HG02759 (cell line): ENCODE measurements around the gene PPP2R2C.

Source experiments
- ATAC-seq: cut with Tn5 transposase; IDR thresholded peaks from one replicate; pipeline ENCODE4 v1.9.1; 2021; ENCODE audit warnings: mild to moderate bottlenecking, moderate library complexity; ENCODE audit not compliant: unreplicated experiment

The PPP2R2C gene

DNA sequence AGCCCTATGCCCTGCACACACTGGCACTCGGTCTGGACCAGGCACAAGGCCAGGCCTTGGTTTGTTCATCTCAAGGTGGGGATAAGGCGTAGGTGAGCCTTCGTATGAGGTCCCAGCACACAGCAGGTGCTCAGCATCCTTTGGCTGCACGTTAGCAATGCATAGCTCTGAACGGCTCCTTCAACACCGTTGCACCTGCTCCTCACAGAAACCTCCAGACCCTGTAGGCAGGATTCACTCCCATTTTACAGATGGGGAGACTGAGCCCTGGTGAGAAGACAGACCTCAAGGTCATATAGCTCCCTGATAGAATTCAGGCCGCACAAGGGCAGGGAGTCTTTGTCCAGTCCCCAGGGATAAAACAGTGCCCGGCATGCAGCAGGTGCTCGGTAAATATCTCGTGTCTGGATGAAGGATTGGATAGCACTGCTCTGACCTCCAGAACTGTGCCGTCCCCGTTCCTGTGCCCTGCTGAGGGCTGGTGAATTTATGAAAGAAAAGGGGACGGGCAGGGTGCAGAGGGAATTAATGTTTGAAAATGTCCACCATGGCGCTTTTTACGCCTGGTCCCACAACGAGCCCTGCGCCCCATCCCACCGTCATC is 2.4 kb downstream of the PPP2R2C start:
- no peak for ATAC-seq

DNA sequence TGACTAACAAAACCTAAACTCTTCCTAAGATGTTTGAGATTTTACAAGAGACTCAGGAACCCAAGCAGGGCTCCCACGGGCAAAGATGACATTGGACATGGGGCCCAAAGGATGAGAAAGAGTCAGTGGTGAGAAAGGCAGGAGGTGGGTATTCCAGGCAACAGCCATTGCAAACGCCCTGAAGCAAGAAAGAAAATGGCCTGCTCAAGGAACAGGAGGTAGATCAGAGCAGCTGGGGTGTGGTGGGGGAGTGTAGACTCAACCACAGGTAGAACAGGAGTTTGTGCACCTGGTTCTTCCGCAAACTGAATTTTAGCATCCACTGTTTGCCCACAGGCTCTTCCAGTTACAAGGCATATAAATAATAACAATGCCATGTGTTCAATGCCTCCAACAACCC is 3.3 kb downstream of the PPP2R2C start:
- no peak for ATAC-seq

DNA sequence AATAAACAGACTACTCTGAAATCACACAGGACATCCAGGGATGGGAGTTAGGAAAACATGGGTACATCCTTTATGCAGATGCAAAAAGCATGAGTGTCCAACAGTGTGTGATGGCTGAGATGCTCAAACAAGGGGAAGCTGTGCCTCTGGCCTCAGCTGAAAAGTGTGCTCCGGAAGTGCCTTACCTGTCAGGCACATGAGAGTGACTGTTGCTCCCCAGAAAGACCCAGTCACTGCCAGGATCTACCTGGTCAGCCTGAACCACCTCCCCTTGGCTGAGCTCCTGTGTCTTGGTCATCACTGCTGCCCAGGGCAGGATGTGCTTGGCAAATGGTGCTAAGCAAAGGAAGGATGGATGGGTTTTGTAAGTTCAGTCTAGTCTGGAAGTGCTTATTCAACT is 4.0 kb downstream of the PPP2R2C start:
- no peak for ATAC-seq

DNA sequence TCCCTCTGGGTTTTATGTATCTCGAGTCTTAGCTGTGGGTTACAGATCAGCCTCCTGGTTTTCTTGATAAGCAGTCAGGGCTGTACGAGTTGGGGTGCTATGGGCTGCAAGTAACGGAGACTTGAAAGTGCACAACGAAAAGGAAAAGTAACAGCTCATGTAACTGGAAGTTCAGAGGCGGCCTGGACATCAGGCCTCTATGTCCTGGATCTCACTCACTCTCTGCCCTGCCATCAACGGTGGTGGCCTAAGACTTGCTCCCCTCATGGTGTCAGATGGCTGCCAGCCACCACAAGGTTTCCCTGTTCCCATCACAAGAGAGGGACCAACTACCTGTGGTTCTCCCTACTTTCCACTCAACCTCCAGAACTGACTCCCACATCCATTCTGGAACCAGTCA is 4.8 kb downstream of the PPP2R2C start:
- no peak for ATAC-seq

DNA sequence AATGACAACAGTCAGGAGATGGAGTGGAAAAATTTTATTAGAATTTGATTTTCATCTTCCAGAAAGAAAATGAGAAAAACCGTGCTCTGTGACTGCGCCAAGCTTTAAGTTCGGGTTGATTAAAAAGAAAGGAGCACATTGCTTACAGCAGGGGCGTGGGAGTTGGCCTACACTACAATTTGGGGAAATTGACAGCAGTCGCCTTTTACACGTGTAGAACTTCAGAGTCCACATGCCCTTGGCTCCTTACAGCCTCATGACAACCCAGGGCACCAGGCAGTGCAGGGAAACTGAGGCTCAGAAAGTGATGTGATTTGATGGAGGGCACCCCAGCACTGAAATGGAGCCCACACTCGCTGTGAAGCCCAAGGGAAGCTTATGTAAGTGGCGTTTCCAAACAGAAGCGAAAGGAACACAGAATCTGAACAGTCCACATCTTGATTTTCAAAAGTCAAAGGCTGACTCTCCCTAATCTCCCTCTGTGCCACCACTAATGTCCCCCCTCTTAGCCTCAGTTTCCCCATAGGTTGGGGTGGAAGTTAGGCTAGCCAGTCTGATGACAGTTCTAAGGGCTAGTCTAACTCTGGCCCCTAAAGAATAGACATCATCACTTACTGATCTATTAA is 5.5 kb downstream of the PPP2R2C start:
- ATAC-seq: no peak

DNA sequence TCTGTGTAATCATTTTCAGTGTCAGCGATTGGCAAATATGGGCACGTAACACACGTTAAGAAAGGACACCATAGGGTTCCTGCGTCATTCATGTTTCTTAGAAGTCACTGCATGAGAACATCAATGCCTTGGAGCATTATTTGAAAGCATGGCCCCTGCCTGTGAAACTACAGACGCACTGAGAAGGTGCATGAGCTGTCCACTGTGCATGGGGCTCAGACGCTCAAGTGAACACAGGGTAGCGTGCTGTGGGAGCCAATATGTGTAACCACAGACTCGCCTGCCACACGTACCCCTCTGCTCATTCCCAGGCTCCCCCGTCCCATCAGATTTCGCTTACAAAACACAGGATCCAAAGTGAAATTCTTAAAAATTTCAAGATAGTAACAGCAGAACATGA is 6.5 kb downstream of the PPP2R2C start:
- no peak for ATAC-seq

DNA sequence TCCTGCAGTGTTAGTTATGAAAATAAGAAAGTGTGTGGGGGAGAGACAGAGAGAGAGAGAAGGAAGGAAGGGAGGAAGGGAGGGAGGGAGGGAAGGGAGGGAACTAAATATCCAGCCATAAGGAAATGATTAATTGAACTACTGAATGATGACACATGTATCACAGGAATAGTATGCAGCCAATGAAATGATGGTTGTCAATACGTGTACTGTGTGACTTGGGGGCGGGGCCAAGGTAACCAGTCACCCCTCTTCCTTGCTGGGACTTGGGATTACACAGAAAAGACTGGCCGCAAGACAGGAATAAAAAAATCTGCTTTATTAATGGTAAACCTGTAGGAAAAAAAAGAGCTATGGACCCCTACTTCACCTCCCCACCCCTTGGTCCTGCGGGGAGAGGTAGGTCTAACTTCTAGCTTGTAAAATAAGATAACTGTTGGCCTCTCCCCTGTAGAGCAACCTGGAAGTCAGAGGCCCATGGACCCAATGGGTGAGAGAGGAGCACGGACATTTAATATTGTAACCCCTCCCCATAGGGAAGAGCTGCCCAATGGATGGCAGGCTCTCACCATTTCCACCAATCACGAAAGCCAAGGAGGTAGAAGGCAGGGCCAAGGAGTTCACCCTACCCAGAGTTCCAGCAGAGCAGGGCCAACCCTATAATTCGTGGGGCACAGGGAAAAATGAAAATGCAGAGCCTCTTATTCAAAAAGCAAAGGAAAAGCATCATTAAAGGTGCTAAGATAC is 7.4 kb downstream of the PPP2R2C start:
- ATAC-seq: no peak

DNA sequence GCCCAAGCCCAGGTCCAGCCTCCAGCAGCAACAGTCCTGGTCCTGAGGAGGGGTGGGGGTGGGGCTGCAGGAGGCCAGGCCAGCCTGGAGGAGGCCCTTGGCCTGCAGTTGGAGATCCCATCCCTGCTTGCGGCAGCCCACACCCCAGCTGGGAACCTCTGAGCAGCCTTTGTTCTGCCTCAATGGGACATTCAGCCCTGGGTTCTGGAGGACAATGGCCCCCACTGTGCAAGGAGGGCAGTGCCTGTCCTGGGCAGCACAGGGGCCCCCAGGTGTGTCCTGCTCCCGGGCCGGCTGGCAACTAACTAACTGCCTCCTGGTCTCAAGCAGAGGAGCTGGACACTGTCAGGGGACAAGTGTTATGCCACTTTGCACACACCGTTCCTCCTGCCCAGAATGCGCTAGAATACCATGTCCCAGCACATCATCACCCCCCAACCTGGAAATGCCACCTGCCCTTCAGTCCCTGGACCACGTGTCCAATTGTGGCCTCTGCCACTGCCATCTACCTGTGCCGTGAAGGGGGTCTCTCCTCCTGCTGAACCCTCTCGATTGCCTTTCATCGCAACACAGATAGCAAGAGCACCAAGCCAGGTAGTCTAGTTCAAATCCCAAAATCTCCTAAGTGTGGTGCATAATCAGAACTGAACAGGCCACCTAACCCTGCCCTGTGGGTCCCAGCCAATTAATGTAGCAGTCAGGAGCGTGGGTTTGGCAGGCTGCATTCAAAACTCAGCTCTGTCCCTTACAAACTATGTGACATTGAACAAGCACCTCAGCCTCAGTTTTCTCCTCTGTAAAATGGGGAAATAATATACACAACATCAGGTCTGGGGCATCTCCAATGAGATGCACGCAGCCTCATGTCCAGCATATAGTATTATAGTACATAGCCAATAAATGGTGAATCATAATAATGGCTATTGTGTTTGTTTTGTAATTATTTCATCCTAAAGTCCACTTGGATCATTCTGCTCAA is 8.8 kb downstream of the PPP2R2C start:
- ATAC-seq: no peak

DNA sequence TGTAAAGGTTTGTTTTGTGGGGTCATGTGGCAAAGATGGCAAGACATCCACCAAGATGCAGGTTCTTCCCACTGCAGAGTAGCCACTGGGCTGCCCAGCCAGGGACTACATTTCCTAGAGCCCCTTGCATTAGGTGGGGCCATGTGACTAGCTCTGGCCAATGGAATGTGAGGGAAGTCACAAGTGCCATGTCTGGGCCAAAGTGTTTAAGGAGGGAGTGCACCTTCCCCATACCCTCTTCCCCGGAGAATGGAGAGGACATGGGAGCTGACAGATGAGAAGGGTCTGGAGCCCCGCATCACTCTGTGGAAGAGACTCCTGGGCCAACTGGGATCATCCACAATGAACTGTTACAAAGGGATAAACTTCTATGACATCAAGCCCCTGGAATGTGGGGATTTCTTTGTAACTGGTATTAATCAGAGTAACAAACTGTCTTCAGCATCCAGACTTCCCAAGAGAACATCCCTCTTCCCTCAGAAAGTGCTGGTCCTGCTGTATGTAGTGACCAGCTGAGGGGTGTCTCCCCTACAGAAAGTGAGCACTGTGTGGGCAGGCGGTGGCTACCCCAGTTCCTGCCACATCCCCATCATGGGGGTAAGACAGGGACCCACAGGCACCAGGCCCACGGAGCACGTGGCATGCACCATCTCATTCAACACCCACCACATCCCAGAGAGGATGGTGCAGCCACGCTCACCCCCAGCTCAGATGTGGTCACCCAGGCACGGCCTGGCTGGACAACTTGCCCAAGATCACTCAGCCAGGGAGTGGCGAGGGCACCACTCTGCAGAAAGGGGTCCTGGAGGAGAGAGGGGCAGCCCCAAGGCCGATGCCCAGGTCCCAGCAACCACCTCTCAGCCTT is 10.9 kb downstream of the PPP2R2C start:
- no peak for ATAC-seq

DNA sequence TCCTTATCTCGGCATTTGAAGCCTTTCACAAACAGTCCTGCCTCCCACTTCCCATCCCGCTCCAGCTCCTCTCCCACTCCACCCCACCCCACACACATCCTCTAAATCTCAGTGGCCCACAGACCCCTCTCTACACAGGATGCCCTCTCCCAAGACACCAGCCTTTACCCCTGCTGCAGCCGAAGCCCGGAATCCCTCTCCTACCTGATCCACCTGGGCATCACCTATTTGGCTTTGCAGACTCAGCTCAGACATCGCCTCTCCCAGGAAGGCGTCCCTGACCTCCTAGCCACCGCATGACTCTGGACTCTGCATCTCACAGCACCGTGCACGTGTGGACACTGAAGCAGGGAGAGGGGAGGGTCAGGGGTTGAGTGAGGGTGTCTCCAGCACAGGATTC is 11.5 kb downstream of the PPP2R2C start:
- ATAC-seq: no peak

DNA sequence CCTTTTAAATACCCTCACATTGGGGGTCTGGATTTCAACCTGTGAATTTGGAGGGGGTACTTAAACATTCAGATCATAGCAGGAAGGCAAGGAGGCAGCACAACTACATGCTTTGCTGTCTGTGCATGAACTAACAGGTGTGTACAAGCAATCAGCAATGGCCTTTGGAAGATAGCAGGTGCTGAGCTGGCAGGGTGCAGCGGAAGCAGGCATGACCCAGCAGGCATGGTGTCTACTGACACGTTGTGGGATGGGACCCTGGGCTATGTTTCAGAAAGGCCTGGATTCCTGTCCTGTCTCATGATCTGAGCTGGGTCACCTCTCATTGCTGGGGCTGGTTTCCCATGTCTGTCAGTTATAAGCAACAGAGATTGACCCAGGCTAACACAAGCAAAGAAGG is 13.9 kb downstream of the PPP2R2C start:
- no peak for ATAC-seq

DNA sequence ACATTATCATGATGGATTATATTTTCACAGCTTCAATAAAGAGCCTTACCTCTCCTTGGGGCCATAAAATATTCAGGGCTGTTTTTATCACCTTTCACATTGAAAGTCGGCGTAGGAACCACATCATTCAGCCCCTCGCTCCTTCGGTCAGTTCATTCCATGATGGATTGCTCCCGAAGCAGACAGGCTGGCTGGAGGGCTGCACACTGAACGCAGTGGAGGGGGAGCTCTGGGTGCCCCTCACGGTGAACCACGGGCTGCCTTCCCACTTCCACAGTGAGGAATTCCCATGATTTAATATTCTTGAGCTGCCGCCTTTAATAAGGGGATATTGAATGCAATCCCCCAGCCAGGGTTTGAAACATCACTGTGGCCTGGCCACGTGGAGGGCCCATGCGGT is 16.0 kb downstream of the PPP2R2C start:
- no peak for ATAC-seq

DNA sequence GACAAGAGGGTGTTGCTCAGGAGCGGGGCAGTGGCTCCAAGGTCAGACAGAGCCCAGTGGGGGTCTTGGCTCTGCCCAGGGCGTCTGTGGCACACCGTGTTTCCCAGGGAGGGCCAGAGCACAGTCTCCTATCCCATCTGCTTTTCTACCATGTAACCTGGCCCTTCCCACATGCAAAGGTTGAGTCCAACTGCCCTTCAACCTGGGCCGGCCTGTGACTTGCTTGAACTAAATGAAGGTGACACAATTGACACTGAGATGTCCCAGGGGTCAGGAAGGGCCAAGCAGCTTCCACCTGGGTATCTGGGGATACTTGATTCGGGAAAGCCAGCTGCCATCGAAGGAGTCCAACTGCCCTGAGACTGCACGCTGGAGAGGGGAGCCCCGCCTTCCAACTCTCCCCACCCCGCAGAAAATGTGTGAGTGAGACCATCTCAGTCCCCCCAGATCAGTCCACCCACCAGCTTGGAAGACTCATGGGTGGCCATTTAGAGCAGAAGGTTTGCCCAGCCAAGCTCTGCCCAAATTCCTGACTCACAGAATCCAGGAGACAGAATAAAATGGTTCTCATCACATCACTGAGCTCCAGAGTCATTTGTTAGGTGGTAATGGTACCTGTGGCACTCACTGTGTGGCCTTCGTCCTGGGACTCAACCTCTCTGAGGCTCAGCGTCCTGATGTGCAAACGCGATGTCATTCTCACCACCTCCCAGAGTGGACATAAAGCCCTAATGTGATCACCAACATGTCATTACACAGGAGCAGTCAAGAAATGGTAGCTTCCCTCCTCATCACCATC is 18.1 kb downstream of the PPP2R2C start:
- ATAC-seq: no peak

DNA sequence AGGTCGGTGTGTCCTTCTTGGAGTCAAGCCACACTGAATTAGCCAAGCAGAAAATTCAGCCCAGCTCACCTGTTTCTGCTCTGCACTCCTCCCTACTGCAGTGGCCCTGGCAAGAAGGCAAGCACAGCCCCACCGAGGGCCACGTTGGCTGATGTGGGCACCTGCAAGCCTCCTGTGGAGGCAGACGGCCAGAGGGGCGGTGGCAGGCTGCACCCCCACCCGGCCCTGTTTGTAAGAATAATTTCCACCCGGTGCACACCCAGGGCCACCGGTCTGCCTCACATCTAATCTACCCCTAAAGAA is 18.8 kb downstream of the PPP2R2C start:
- ATAC-seq: no peak

DNA sequence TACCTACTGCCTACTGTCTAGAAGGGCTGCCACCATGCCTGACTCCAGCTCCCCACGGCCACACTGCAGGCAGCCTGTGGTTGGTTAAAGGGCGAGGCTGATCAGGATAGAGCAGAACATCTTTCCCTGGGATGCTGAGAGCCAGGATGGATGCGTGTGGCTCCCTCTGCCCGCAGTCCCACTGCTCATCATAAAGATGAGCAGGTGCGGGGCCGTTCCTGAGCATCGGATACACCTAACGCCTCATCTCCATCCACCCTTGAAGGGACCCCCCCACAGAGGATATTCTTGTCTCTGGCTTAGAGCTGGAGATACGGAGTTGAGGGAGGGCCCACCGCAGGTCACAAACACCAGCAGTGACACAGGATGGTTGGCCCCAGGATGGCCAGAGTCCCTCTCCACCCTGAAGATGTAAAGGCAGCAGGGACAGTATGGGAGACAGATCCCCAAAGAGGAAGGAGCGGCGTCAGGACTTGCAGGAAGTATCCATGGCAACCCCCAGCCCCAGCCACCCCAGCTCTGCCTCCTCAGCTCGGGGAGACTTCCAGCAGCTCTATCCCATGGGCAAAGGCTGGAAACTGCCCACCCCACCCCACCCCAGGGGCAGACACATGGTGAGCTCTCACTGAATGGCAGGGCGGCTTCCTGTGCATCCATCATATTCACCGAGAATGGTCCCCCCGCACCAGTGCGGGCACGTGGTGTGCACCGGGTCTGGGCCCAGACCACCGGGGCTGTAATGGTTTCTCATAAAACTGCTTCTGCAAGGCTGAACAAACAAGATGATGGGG is 19.3 kb downstream of the PPP2R2C start:
- ATAC-seq: no peak

DNA sequence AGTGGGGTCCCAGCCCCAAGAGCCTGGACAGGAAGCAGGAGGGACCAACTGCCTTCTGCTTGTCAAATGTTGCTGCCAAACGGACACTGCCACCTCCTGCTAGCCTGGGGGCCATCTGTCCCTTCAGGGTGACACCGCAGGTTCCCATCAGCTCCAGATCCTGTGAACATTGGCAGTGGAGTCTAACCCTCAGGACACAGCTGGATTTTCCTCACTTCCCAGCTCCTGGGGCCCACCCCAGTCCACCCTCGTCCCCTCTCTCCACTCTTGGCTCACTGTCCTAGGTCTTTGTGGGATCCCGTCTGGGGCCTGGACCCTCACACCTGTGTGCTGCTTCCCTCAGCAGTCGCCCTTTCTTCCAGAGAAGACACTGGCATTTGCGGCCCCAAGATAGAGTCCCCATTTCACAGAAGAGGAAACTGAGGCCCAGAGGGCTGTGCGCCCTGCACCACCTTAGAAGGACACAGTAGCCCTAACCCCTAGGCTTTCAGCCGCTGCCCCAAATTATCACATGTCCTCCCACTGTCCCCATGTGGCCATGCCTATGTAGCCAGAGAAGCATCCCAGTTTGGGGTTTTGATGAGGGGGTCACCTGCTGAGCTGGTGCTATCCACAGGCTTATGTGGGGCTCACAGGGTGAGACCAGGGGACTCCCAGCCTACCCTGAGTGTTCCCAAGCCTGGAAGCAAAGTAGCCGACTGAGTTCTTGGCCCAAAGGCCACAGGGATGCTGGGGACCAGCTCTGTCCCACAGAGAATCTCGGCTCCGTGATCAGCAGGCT is 20.1 kb downstream of the PPP2R2C start:
- ATAC-seq: no peak

DNA sequence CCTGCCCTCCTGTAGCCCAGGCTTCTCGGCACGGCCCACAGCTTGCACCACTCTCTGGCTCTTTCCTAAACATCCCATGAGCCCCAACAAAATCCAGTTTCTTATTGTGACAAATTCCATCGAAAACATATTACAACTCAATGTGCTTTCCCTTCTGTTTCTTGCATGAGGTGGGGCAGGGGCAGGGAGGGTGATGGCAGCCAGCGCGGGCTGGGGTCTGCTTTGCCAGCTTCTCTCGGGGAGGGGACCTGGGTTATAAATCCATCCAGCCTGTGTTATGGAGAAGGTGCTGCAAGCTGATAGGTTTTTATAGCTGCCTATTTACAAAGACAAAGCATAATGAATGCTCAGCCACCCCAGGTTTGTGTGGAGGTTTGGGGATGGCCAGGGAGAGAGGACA is 21.1 kb downstream of the PPP2R2C start:
- ATAC-seq: no peak

DNA sequence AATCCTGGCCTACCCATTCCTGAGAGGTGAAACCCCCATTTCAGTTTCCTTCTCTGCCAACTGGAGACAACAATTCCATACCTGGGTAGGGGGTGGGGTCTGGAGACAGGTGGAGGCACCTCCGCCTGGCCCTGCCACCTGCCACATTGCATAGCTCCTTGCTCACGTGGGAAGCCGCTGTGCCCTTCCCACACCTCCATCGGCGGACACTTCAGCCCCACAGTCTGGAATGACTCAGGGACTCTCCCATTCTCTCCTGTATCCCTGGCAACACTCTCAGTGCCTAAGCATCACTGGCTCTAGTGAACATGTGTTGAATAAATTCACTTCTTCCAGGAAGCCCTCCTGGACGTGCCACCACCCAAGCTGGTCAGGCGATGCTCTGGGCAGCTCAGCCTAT is 21.7 kb downstream of the PPP2R2C start:
- ATAC-seq: no peak
